ENCODE results near the gene ZNF436. TPM values are rescaled to one million over a fixed set of nuclear protein-coding genes. Genes with fewer than 3 reads are reported as not detected.

The ZNF436 gene
- total and polyA plus RNA-seq, 2 of the 13 experiments (the other 11 are each of a cell fraction or from before 2014, with no cell fraction given) = 4.3 to 9.9 TPM

DNA sequence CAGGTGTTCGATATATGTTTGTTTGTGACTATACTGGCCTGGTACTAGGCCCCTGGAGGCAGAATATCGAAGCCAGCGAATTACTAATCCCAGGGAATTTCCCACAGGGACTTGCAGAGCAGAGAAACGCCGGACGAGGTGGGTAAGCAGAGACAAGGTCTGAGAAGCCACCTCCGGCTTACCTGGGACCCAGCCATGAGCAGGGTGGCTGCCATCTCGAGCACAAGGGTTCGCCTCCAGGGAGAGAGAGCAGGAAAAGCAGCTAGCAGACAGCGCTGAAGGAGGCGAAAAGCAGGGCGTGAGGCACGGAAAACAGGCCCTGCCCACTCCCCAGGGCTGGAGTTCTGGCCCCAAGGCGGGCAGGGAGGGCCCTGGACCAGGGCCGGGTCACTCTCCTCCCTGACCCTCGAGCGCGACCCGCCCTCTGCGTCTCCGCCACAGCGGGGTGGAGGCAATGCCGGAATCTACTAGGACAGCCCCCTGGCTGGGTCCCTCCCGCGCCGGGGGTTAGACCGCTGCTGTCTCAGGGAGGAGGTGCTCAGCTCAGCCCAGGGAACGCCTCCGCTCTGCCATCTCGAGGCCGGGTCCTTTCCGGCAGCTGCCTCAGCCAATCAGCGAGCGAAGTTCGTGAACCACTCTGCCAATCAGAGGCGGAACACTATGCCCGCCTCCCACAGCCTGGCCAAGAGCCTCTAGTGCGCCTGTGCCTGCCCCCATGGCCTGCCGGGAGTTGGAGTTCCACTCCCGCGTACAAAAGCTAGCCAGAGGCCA is 1.7 kb downstream of the ZNF436 start (continued):
- 0 out of 2 replicates have a peak, but pooled peaks have one; percentile 20 for TF ChIP-seq ZNF709 (CRISPR knock-in tag; IDR thresholded peaks at IDR 0.05)
- TF ChIP-seq, protein P1, sequence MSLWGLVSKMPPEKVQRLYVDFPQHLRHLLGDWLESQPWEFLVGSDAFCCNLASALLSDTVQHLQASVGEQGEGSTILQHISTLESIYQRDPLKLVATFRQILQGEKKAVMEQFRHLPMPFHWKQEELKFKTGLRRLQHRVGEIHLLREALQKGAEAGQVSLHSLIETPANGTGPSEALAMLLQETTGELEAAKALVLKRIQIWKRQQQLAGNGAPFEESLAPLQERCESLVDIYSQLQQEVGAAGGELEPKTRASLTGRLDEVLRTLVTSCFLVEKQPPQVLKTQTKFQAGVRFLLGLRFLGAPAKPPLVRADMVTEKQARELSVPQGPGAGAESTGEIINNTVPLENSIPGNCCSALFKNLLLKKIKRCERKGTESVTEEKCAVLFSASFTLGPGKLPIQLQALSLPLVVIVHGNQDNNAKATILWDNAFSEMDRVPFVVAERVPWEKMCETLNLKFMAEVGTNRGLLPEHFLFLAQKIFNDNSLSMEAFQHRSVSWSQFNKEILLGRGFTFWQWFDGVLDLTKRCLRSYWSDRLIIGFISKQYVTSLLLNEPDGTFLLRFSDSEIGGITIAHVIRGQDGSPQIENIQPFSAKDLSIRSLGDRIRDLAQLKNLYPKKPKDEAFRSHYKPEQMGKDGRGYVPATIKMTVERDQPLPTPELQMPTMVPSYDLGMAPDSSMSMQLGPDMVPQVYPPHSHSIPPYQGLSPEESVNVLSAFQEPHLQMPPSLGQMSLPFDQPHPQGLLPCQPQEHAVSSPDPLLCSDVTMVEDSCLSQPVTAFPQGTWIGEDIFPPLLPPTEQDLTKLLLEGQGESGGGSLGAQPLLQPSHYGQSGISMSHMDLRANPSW (CRISPR knock-in tag; IDR thresholded peaks at IDR 0.05; ENCODE audit: borderline replicate concordance) = no peak
- TF ChIP-seq ZNF337 (CRISPR knock-in tag; IDR thresholded peaks at IDR 0.05; ENCODE audit: borderline replicate concordance, low read depth) = no peak
- peak; percentile 61; the same call in 1 of the 2 replicates for TF ChIP-seq ZNF367 (CRISPR knock-in tag; IDR thresholded peaks at IDR 0.05; ENCODE audit: borderline replicate concordance)
- peak; percentile 87 for TF ChIP-seq MAZ (IDR thresholded peaks at IDR 0.05; ENCODE audit: borderline replicate concordance, low read depth, low read length)
- no peak; the same call in 1 of the 2 replicates for TF ChIP-seq MAZ (CRISPR knock-in tag; IDR thresholded peaks at IDR 0.05; ENCODE audit: low read depth)
- TF ChIP-seq RFXAP (CRISPR knock-in tag; IDR thresholded peaks at IDR 0.05; ENCODE audit: borderline replicate concordance) = peak; percentile 50; the same call in 1 of the 2 replicates
- TF ChIP-seq GATA4 (IDR thresholded peaks at IDR 0.05; ENCODE audit: borderline replicate concordance, low read depth) = 0 out of 2 replicates have a peak, but pooled peaks have one; percentile 63
- no peak for TF ChIP-seq MAFF (IDR thresholded peaks at IDR 0.05; ENCODE audit: low read depth, low read length)
- TF ChIP-seq NCOA5 (CRISPR knock-in tag; IDR thresholded peaks at IDR 0.05) = no peak
- TF ChIP-seq KDM1A (CRISPR knock-in tag; IDR thresholded peaks at IDR 0.05) = peak; percentile 63; the same call in 1 of the 2 replicates
- TF ChIP-seq ZNF83 (CRISPR knock-in tag; IDR thresholded peaks at IDR 0.05; ENCODE audit: borderline replicate concordance) = peak; percentile 53; the same call in 1 of the 2 replicates
- no peak for TF ChIP-seq TAF15 (IDR thresholded peaks at IDR 0.05; ENCODE audit: low read depth, low read length, poor library complexity, severe bottlenecking)
- TF ChIP-seq GABPB1 (CRISPR knock-in tag; IDR thresholded peaks at IDR 0.05) = peak; percentile 88
- peak; percentile 52; the same call in 1 of the 2 replicates for TF ChIP-seq ZNF501 (CRISPR knock-in tag; IDR thresholded peaks at IDR 0.05)
- peak; percentile 44; the same call in 1 of the 2 replicates for TF ChIP-seq FOXM1 (CRISPR knock-in tag; IDR thresholded peaks at IDR 0.05)
- no peak for TF ChIP-seq ZNF543 (CRISPR knock-in tag; IDR thresholded peaks at IDR 0.05)
- TF ChIP-seq, protein P2, sequence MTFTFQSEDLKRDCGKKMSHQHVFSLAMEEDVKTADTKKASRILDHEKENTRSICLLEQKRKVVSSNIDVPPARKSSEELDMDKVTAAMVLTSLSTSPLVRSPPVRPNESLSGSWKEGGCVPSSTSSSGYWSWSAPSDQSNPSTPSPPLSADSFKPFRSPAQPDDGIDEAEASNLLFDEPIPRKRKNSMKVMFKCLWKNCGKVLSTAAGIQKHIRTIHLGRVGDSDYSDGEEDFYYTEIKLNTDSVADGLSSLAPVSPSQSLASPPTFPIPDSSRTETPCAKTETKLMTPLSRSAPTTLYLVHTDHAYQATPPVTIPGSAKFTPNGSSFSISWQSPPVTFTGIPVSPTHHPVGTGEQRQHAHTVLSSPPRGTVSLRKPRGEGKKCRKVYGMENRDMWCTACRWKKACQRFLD (CRISPR knock-in tag; IDR thresholded peaks at IDR 0.05; ENCODE audit: borderline replicate concordance) = peak; percentile 30; the same call in 1 of the 2 replicates
- no peak for TF ChIP-seq RBAK (CRISPR knock-in tag; IDR thresholded peaks at IDR 0.05)
- TF ChIP-seq TAF1 (CRISPR knock-in tag; IDR thresholded peaks at IDR 0.05) = peak; percentile 68
- no peak for TF ChIP-seq SP1 (IDR thresholded peaks at IDR 0.05)
- peak; percentile 38; the same call in 1 of the 2 replicates for TF ChIP-seq SP1 (CRISPR knock-in tag; IDR thresholded peaks at IDR 0.05)
- TF ChIP-seq CENPBD1 (CRISPR knock-in tag; IDR thresholded peaks at IDR 0.05; ENCODE audit: borderline replicate concordance, low read depth) = no peak
- no peak for TF ChIP-seq MATR3 (CRISPR knock-in tag; IDR thresholded peaks at IDR 0.05)
- TF ChIP-seq HOXA7 (CRISPR knock-in tag; IDR thresholded peaks at IDR 0.05) = no peak
- TF ChIP-seq ATF7-NPFF (CRISPR knock-in tag; IDR thresholded peaks at IDR 0.05; ENCODE audit: low read depth) = no peak

Measured in HepG2 (cell line).